CD4-positive, alpha-beta T cell treated with Interleukin-15 for 4 hours (primary cell): ENCODE results near the gene AFTPH.

Experiments used
- DNase-seq: peaks from one replicate; pipeline ENCODE4 v3.0.0-alpha.2; 2020; ENCODE audit warnings: low spot score

AFTPH gene

GRCh38 chr2:64632835-64633819 is 109.0 kb downstream of the AFTPH start:
- DNase-seq, result no peak

DNA sequence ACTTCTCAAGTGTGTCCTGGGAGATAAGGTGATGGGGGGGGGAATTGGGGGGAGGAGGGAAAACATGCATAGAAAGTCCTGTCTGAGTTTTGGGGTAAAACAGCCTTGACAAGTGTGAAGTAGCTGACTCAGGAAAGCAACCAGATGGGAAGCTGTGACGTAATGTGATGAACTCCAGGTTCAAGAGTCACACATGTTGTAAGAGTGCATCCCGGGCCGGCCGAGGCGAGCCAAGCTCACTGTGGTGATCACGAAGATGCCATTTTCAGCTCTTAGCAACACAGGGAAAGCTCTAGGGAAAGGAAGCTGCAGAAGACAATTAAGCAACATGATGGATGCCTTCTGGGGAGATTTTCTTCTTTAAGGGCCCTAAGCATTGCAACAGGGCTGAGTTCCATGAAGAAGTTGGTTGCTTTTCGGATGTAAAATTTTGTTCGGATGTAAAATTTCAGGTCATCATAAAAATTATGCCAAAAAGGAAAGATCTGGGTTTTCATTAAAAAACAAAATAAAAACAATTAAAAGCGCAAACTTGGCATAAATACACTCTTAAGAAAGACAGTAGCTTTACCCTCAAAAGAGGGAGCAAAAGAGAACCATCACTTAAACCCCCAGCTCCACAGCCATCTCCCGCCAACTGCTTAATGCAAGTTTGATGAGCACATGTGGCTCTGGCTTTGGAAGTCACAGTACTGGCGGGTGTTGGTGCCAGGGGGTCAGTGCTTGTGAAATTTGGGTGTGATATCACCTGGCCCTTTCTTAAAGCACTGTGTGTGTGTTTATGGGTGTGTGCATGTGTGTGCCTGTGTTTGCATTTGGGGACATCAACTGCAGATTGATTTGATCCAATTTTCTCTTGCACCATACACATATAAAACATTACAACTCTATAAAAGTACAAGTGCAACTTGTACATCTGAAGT is 110.5 kb downstream of the AFTPH start:
- DNase-seq, result no peak

DNA sequence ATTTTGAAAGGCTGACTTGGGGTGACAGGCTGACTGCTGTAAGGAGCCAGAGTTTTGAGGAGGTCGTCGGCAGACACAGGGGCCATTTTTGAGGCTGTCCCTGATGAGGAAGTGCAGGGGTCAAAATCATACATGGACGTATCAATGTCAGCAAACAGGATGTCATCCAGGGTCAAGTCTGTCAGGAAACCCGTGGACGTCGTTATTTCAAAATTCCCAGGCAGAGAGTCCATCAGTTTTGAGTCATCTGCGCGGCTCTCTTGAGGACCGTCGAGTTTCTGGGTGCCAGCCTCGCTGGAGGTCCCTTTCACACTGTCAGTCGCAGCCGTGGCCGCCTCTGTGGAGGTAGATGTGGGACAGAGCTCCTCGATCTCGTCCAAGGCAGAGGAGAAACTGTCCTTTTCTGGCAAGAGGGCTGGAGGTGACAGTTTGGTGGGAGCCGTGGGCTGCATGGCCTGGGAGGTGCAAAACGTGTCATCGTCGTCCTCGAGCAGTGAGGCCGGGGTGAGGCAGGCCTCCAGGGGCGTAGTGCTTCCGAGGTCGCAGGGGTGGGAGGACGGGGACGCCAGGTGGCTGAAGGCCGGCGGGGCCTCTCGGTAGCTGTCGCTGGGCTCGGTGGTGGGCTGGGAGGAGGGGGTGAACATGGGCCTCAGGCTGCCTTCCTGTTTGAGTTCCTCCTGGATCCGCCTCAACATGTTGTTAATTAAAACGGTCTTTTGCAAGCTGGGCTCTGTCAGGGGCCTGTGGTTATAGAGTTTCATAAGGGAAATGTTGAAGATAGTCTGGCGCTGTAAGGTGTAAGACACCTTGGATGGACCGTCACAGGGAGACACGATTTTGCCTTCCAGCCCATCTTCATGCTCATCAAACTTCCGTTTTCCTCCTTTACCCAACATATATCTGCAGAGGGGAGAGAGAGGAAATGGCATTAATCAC is 112.1 kb downstream of the AFTPH start:
- no peak for DNase-seq

DNA sequence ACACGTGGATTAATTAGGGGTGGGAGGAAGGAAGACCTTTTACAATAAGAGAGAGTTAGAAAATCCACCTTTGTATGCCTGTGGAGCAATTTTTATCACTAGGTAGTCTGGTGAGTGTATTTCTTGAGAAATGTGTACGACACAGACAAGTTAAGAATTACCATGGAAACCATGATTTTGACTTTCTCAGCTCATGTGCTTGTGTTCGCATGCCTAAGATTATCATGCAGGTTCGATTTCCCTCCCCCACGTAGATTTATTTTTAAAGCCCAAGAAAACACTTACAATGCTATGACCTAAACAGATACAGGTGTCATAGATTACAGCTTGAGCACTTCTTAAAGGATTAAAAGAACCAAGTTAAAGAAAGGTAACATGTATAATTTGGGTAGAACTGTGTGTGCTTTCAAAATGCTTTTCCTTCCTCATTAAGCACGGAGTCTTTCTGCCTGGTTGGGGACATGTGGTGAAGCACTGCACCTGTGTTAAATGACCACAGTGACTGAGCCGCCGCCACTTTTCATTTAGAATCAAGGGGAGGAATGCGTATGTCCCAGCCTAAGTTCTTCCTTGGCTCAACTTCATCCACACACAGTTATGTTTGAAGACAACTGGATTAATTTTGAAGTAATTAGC is 113.0 kb downstream of the AFTPH start:
- DNase-seq, result no peak

- no peak for DNase-seq
Measured at GRCh38 chr2:64637931-64638330, 113.8 kb downstream of the AFTPH start.

- no peak for DNase-seq
Measured at GRCh38 chr2:64638502-64639120, 114.5 kb downstream of the AFTPH start.

- DNase-seq, result no peak
Measured at GRCh38 chr2:64639691-64640090, 115.6 kb downstream of the AFTPH start.

- DNase-seq, result no peak
Measured at GRCh38 chr2:64640153-64641044, 116.3 kb downstream of the AFTPH start.

DNA sequence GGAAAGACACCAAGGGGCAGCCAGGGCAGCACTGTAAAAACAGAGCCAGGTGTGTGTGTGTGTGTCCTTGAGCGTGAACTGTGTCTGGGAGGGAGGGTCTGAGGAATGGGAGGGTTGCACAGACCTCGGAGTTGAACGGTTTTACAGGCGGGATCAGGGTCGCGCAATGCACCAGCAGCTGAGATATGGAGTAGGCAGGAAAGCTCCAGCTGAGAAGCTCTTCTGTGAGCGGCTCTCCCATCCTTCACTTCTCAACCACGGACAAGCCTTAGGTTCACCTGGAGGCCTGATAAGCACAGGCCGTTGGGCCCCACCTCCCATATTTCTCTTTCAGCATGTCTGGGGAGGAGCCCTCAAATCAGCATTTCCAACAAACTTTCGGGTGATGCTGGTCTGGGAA is 117.5 kb downstream of the AFTPH start:
- DNase-seq, result no peak
